Trophoblast cell (in vitro differentiated cells and primary cell): ENCODE measurements around the gene ZFAND3.

Experiments used
- DNase-seq, 2 donors: peaks; one replicate each; pipeline ENCODE4 v3.0.0-alpha.2; 2016
- H2AFZ ChIP-seq: 2 replicates; pipeline ENCODE4 v1.6.1; 2013; ENCODE audit warnings: low read length, moderate library complexity, mild to moderate bottlenecking; ENCODE audit not compliant: insufficient read depth, poor library complexity
- H2AK5ac ChIP-seq: 2 replicates; pipeline ENCODE4 v1.6.1; 2013; ENCODE audit warnings: mild to moderate bottlenecking, low read length
- H2BK120ac ChIP-seq: 2 replicates; pipeline ENCODE4 v1.6.1; 2013; ENCODE audit warnings: low read length, mild to moderate bottlenecking, moderate library complexity; ENCODE audit not compliant: insufficient read depth, poor library complexity
- H2BK12ac ChIP-seq: 2 replicates; pipeline ENCODE4 v1.6.1; 2013; ENCODE audit warnings: mild to moderate bottlenecking, low read length, moderate library complexity
- H2BK5ac ChIP-seq: 2 replicates; pipeline ENCODE4 v1.6.1; 2013; ENCODE audit warnings: low read length, low read depth, moderate library complexity, mild to moderate bottlenecking; ENCODE audit not compliant: poor library complexity
- H3K14ac ChIP-seq: 2 replicates; pipeline ENCODE4 v1.6.1; 2013; ENCODE audit warnings: mild to moderate bottlenecking, low read length
- H3K18ac ChIP-seq: 2 replicates; pipeline ENCODE4 v1.6.1; 2013; ENCODE audit warnings: mild to moderate bottlenecking, low read length
- H3K23ac ChIP-seq: 2 replicates; pipeline ENCODE4 v1.6.1; 2013; ENCODE audit warnings: low read length
- H3K27ac ChIP-seq: 2 replicates; pipeline ENCODE4 v1.5.1; 2013; ENCODE audit warnings: low read depth, mild to moderate bottlenecking, inconsistent platforms, low read length, moderate library complexity
- H3K27me3 ChIP-seq: 2 replicates; pipeline ENCODE4 v1.6.1; 2013; ENCODE audit warnings: inconsistent platforms, mild to moderate bottlenecking, low read length, moderate library complexity; ENCODE audit not compliant: insufficient read depth
- H3K36me3 ChIP-seq, 2 experiments: 1 replicate in 1 of 2; 2 replicates in 1 of 2; pipeline ENCODE4 v1.6.1; 2013; ENCODE audit warnings: low read length in 2 of 2, mild to moderate bottlenecking in 2 of 2, moderate library complexity in 1 of 2; ENCODE audit not compliant: insufficient read depth in 2 of 2, control insufficient read depth in 1 of 2
- H3K4ac ChIP-seq: 2 replicates; pipeline ENCODE4 v1.6.1; 2013; ENCODE audit warnings: low read depth, mild to moderate bottlenecking, low read length, moderate library complexity
- H3K4me1 ChIP-seq, 2 experiments: 1 replicate in 1 of 2; 2 replicates in 1 of 2; pipeline ENCODE4 v1.6.1; 2013; ENCODE audit warnings: low read length in 2 of 2, mild to moderate bottlenecking in 2 of 2, moderate library complexity in 1 of 2; ENCODE audit not compliant: insufficient read depth in 2 of 2, control insufficient read depth in 1 of 2
- H3K4me2 ChIP-seq: 2 replicates; pipeline ENCODE4 v1.6.1; 2013; ENCODE audit warnings: inconsistent platforms, mild to moderate bottlenecking, low read length, moderate library complexity
- H3K4me3 ChIP-seq: 2 replicates; pipeline ENCODE4 v1.5.1; 2013; ENCODE audit warnings: mild to moderate bottlenecking, low read depth, low read length, inconsistent platforms
- H3K79me1 ChIP-seq: one replicate; pipeline ENCODE4 v1.6.1; 2013; ENCODE audit warnings: low read length
- H3K79me2 ChIP-seq: 2 replicates; pipeline ENCODE4 v1.6.1; 2013; ENCODE audit warnings: low read length, mild to moderate bottlenecking; ENCODE audit not compliant: control insufficient read depth, insufficient read depth, poor library complexity
- H3K9ac ChIP-seq: 2 replicates; pipeline ENCODE4 v1.6.1; 2013; ENCODE audit warnings: mild to moderate bottlenecking, low read length
- H3K9me3 ChIP-seq: 2 replicates; pipeline ENCODE4 v1.6.1; 2013; ENCODE audit warnings: low read depth, mild to moderate bottlenecking, control low read depth, inconsistent platforms, low read length; ENCODE audit not compliant: insufficient read depth
- H4K12ac ChIP-seq: 2 replicates; pipeline ENCODE4 v1.6.1; 2013; ENCODE audit warnings: low read depth, mild to moderate bottlenecking, low read length, moderate library complexity
- H4K8ac ChIP-seq: 2 replicates; pipeline ENCODE4 v1.6.1; 2013; ENCODE audit warnings: low read depth, mild to moderate bottlenecking, low read length, moderate library complexity
- H4K91ac ChIP-seq: one replicate; pipeline ENCODE4 v1.6.1; 2013; ENCODE audit warnings: low read depth, mild to moderate bottlenecking, low read length, moderate library complexity
- WGBS: extraction: QIAGEN DNeasy Blood & Tissue Kit; methylation state at CpG from one replicate; pipeline ENCODE4 v1.1.7; 2013; ENCODE audit warnings: missing lambda C conversion rate; ENCODE audit not compliant: insufficient read length, insufficient coverage; ENCODE audit errors: extremely low coverage; 5-methylcytosine and 5-hydroxymethylcytosine counted together

ZFAND3 gene

GRCh38 chr6:38142178-38142902 is 322.8 kb downstream of the ZFAND3 start:
- Histone ChIP-seq H3K4me3 (no peak overlapping the region), H3K27me3 (no peaks in the 10 kb centered on the region), H3K4ac (no peak overlapping the region), H3K79me1 (no peaks in the 10 kb centered on the region), H3K18ac (no peak overlapping the region), H3K4me2 (no peak overlapping the region), H3K4me1 (peaks cover 6 to 7% of the 10 kb centered on the region in 2 experiments), H2BK120ac (no peak overlapping the region), H3K27ac (no peak overlapping the region), H3K79me2 (no peaks in the 10 kb centered on the region), H2AK5ac (no peak overlapping the region), H2BK5ac (no peak overlapping the region), H3K23ac (no peak overlapping the region), H4K12ac (no peak overlapping the region), H2AFZ (no peak overlapping the region), H2BK12ac (no peak overlapping the region), H3K9ac (no peak overlapping the region), H3K9me3 (no peaks in the 10 kb centered on the region), H4K8ac (no peak overlapping the region), H3K36me3 (peaks cover 4% of the 10 kb centered on the region in 2 experiments), H3K14ac (no peak overlapping the region), H4K91ac (no peak overlapping the region)
- DNase-seq: no peak
- no CpG with 5 or more reads among the region's 7 CpGs for WGBS

DNA sequence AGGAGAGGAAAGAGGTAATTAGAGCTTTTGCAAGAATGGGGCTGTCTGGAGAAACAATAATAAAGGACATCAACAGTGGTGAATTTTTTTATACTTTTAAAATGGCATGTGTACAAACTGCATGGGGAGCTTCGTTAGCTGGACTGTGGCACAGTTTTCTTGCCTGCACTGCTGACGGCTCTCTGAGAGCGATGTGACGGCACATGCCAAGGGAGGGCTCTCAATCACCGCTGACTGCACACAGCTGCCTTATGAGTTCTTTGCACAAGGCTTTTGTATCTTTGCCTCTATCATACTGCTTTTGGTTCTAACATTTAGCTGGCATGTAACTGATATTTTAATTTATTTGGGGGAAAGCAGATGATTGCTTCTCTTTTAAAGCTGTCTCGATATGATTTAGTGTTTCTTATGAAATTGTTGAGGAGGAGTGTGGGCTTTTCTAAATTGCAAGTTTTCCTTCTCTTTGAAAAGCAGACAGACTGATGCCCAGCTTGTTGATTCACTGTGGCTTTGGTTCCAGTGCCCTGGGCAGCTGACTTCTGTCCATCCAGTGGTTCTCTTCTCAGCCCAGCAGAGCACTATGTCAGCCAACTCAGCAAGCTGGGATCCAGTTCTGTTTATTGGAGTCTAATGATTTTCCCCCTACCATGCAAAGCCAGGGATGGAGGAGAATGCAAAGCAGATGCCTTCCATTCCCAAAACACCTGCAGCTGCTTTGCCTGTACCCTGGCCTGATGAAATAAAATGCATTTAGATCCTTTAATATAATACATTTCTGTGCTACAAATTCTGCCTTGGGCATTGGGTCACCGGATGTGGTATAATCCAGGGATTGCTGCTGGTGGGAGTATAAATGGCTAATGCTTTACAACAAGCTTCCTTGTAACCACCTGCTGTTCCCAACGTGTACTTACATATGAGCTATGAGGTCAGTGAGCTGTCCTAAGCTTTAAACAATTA is 323.9 kb downstream of the ZFAND3 start:
- WGBS: no CpG with 5 or more reads among the region's 8 CpGs
- no peak overlapping the region for H3K9ac ChIP-seq
- no peak overlapping the region for H3K4me2 ChIP-seq
- no peak overlapping the region for H3K14ac ChIP-seq
- no peaks in the 10 kb centered on the region for H3K27me3 ChIP-seq
- H3K4me3 ChIP-seq: no peak overlapping the region
- no peak overlapping the region for H2BK5ac ChIP-seq
- H4K8ac ChIP-seq: no peak overlapping the region
- no peaks in the 10 kb centered on the region for H3K79me2 ChIP-seq
- no peak overlapping the region for H2BK12ac ChIP-seq
- DNase-seq: no peak
- no peak overlapping the region for H4K91ac ChIP-seq
- peaks cover 4% of the 10 kb centered on the region in 2 experiments for H3K36me3 ChIP-seq
- no peak overlapping the region for H3K23ac ChIP-seq
- no peak overlapping the region for H2AFZ ChIP-seq
- no peak overlapping the region for H2AK5ac ChIP-seq
- peaks cover 6 to 7% of the 10 kb centered on the region in 2 experiments for H3K4me1 ChIP-seq
- H3K27ac ChIP-seq: no peak overlapping the region
- no peak overlapping the region for H4K12ac ChIP-seq
- no peak overlapping the region for H2BK120ac ChIP-seq
- H3K18ac ChIP-seq: no peak overlapping the region
- no peaks in the 10 kb centered on the region for H3K79me1 ChIP-seq
- no peak overlapping the region for H3K4ac ChIP-seq
- H3K9me3 ChIP-seq: no peaks in the 10 kb centered on the region

DNA sequence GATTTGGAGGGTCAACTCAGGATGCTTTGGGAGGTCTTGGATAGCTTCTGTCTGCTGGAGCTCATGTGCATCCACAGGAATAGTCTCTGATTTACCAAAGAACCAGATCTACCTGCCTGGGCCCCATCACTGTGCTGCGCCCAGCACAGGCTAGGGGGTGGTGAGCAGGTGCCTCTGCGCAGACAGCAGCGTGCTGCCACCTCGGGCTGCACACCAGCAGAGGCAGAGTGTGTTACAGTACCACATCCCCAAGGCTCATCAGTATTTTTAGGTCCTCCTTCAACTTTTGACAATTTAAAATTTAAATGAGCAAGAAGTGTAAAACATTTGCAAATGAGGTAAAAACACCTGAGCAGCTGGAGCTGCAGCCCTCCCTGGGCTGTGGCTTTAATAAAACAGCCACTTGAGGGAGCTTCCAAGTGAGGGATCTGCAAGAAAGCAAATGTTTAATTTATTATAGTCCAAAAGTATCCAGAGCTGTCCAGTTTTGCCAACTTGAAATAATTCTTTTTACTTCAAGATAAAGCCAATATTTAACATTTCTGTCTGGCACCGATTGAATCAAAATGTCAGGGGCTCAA is 324.9 kb downstream of the ZFAND3 start:
- Histone ChIP-seq H2AFZ (no peak overlapping the region), H3K27me3 (no peaks in the 10 kb centered on the region), H3K14ac (no peak overlapping the region), H2BK12ac (no peak overlapping the region), H4K91ac (no peak overlapping the region), H3K4me1 (peaks cover 6 to 7% of the 10 kb centered on the region in 2 experiments), H3K79me1 (no peaks in the 10 kb centered on the region), H3K36me3 (peaks cover 4 to 5% of the 10 kb centered on the region in 2 experiments), H3K18ac (no peak overlapping the region), H3K79me2 (no peaks in the 10 kb centered on the region), H3K9ac (no peak overlapping the region), H2AK5ac (no peak overlapping the region), H2BK120ac (no peak overlapping the region), H3K23ac (no peak overlapping the region), H2BK5ac (no peak overlapping the region), H3K4ac (no peak overlapping the region), H3K4me2 (no peak overlapping the region), H3K27ac (no peak overlapping the region), H3K9me3 (no peaks in the 10 kb centered on the region), H4K12ac (no peak overlapping the region), H4K8ac (no peak overlapping the region), H3K4me3 (no peak overlapping the region)
- WGBS: no CpG with 5 or more reads among the region's 5 CpGs
- DNase-seq: no peak

DNA sequence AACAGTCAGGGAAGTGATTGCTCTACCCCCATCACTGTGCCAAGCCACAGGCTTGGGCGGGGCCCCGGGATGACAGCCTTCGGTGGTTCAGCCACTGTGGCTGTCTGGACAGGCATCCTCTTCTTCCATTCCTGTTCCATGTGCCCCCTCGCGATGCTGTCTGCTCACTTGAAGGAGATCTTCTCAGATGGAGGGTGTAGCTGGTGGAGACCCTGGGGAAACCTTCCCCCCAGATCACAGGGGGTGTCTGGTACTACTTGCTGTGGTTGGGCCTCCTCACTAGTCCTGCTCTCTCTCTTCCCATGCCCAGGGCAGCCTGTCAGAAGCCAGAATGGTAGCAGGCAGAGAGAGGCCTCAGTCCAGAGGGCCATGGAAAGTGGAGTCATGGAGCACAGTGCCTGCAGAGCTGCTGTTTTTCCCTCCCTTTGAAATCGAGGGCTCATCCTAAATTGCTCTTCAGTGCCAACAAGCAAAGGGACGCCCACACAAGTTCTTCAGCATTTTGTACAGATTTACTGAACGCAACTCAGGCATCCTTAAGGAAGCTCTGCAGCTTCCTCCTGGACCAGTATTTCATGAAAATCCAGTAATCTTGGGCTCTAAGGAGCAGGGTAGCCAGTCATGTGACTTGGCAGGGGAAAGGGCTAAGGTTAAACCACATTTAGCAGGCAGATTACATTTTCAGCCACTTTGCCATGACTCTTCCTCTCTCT is 326.6 kb downstream of the ZFAND3 start:
- Histone ChIP-seq H4K8ac (no peak overlapping the region), H3K79me2 (no peaks in the 10 kb centered on the region), H2AK5ac (no peak overlapping the region), H3K27me3 (no peaks in the 10 kb centered on the region), H2BK120ac (no peak overlapping the region), H3K79me1 (no peaks in the 10 kb centered on the region), H3K27ac (no peak overlapping the region), H3K14ac (no peak overlapping the region), H3K4me1 (peaks cover 6 to 7% of the 10 kb centered on the region in 2 experiments), H2AFZ (no peak overlapping the region), H3K36me3 (peaks cover 4 to 8% of the 10 kb centered on the region in 2 experiments), H3K9ac (no peak overlapping the region), H3K9me3 (no peaks in the 10 kb centered on the region), H3K18ac (peak overlapping the region; percentile 44), H2BK12ac (no peak overlapping the region), H3K4me3 (no peak overlapping the region), H4K91ac (no peak overlapping the region), H3K4me2 (no peak overlapping the region), H3K4ac (no peak overlapping the region), H2BK5ac (no peak overlapping the region), H4K12ac (no peak overlapping the region), H3K23ac (no peak overlapping the region)
- WGBS: no CpG with 5 or more reads among the region's 8 CpGs
- peak in 1 of 2 donors; percentile 18 for DNase-seq
